Caco-2 (cell line): ENCODE data around the gene EHD1. TPM values are rescaled to one million over a fixed set of nuclear protein-coding genes. Genes with fewer than 3 reads are reported as not detected.

ENCODE experiments used
- BruUV-seq: library from RNA; stranded (reverse); fragments of 400-500 nt; replicated peaks from 2 replicates; lab custom pipeline; 2021; lab: Mats Ljungman, UMichigan
- CTCF ChIA-PET: fragments of 300-600 bp; sonication (Branson Sonifier 250); formaldehyde crosslinking; loops from one replicate; lab custom pipeline; 2022; ENCODE audit warnings: antibody characterized with exemption; lab: Charles Lee
- POLR2A ChIA-PET: fragments of 300-600 bp; sonication (Branson Sonifier 250); formaldehyde crosslinking; loops from one replicate; lab custom pipeline; 2022; ENCODE audit warnings: antibody characterized with exemption; lab: Charles Lee
- DNase-seq, 2 experiments: peaks; one replicate each; pipeline versions ENCODE4 v3.0.0 to v3.0.0-alpha.2; 2020 to 2022
- H3K27me3 ChIP-seq: replicated peaks from 2 replicates; pipeline ENCODE4 v1.6.0; 2011; ENCODE audit warnings: low read length; ENCODE audit not compliant: control insufficient read depth, insufficient read depth
- H3K36me3 ChIP-seq: 2 replicates; pipeline ENCODE4 v1.5.1; 2011; ENCODE audit warnings: low read length; ENCODE audit not compliant: control insufficient read depth, insufficient read depth
- H3K4me1 ChIP-seq: fragments of 250-450 bp; sonication (Bioruptor Pico); 2 replicates; pipeline ENCODE4 v1.5.1; 2020; ENCODE audit warnings: mild to moderate bottlenecking
- H3K4me3 ChIP-seq: 2 replicates; pipeline ENCODE4 v1.5.1; 2011; ENCODE audit warnings: low read depth, mild to moderate bottlenecking, control low read depth, low read length
- H3K9me3 ChIP-seq: fragments of 250-450 bp; sonication (Bioruptor Pico); 2 replicates; pipeline ENCODE4 v1.5.1; 2020; ENCODE audit warnings: mild to moderate bottlenecking, moderate library complexity
- H3K27ac Mint-ChIP-seq: one replicate; pipeline ENCODE4 v1.8.0; 2022; ENCODE audit warnings: mixed read lengths; ENCODE audit not compliant: unreplicated experiment
- H3K27me3 Mint-ChIP-seq: one replicate; pipeline ENCODE4 v1.8.0; 2022; ENCODE audit warnings: mixed read lengths; ENCODE audit not compliant: insufficient read depth, unreplicated experiment
- H3K36me3 Mint-ChIP-seq: one replicate; pipeline ENCODE4 v1.8.0; 2022; ENCODE audit warnings: mild to moderate bottlenecking, mixed read lengths; ENCODE audit not compliant: insufficient read depth, unreplicated experiment
- H3K4me1 Mint-ChIP-seq: one replicate; pipeline ENCODE4 v1.8.0; 2022; ENCODE audit warnings: low read depth, mixed read lengths; ENCODE audit not compliant: unreplicated experiment
- H3K4me3 Mint-ChIP-seq: one replicate; pipeline ENCODE4 v1.8.0; 2022; ENCODE audit warnings: mild to moderate bottlenecking, moderate library complexity, mixed read lengths; ENCODE audit not compliant: unreplicated experiment
- H3K9me3 Mint-ChIP-seq: one replicate; pipeline ENCODE4 v1.8.0; 2022; ENCODE audit warnings: mixed read lengths; ENCODE audit not compliant: unreplicated experiment
- intact Hi-C: fragments of 100-400 bp; cut with micrococcal nuclease; formaldehyde crosslinking; loops from one replicate; pipeline ENCODE4 v1.10.0; 2022; ENCODE audit not compliant: unreplicated experiment
- total RNA-seq: library from RNA; stranded (reverse); gene quantifications from 2 replicates; pipeline ENCODE4 v1.2.3, GENCODE V29; 2022
- TF ChIP-seq, protein P1 (sequence below), 2 experiments: fragments of 200-600 bp in 1 of 2; IDR thresholded peaks; 1 replicate in 1 of 2; 2 replicates in 1 of 2; pipeline versions ENCODE4 v1.5.1 to v1.8.0; 2011 to 2022; ENCODE audit warnings: antibody characterized with exemption in 1 of 2, control low read depth in 1 of 2, inconsistent platforms in 1 of 2, low read depth in 1 of 2, low read length in 1 of 2, mild to moderate bottlenecking in 1 of 2, moderate library complexity in 1 of 2; ENCODE audit not compliant: insufficient read depth in 1 of 2, severe bottlenecking in 1 of 2, unreplicated experiment in 1 of 2

The EHD1 gene
- total RNA-seq, 1 experiment from 2014 or later = 129 TPM

GRCh38 chr11:64923944-64924909 is 45.8 kb upstream of the EHD1 start, which contains the start of gene PPP2R5B:
Gene PPP2R5B (plus strand): TSS chr11:64924689. CDS start chr11:64925735, 1,046 bp downstream.
- intact Hi-C loops = loop anchor here (2.0 kb wide), 1 partner anchor 89 kb away; no protein-coding TSS in a partner anchor
- no TSS peak for BruUV-seq
- peak; percentile 93 to 94 for DNase-seq
- Histone ChIP-seq H3K9me3 (no peaks in the 10 kb centered on the region), H3K27me3 (no peaks in the 10 kb centered on the region), H3K4me1 (peaks cover 4% of the 10 kb centered on the region; the same call in 1 of the 2 replicates), H3K36me3 (no peaks in the 10 kb centered on the region), H3K4me3 (peak within 1 kb of the TSS; percentile 60)
- Mint-ChIP-seq H3K27me3 (no peaks in the 10 kb centered on the region), H3K36me3 (peaks cover 6% of the 10 kb centered on the region), H3K4me1 (peaks cover 6% of the 10 kb centered on the region), H3K27ac (peak within 1 kb of the TSS; percentile 99), H3K4me3 (peak within 1 kb of the TSS; percentile 94), H3K9me3 (no peaks in the 10 kb centered on the region)
- CTCF ChIA-PET = interaction anchor here (1.4 to 1.7 kb wide), 3 partner anchors 36 to 90 kb away, joined by 5 to 7 read pairs (median 6); partner anchors contain the start of genes ARL2 and BATF2
- POLR2A ChIA-PET = interaction anchor here (0.7 to 1.5 kb wide), 2 partner anchors 12 to 187 kb away, joined by 3 read pairs; partner anchors contain the start of genes GPHA2 and TM7SF2
- TF ChIP-seq, protein P1, sequence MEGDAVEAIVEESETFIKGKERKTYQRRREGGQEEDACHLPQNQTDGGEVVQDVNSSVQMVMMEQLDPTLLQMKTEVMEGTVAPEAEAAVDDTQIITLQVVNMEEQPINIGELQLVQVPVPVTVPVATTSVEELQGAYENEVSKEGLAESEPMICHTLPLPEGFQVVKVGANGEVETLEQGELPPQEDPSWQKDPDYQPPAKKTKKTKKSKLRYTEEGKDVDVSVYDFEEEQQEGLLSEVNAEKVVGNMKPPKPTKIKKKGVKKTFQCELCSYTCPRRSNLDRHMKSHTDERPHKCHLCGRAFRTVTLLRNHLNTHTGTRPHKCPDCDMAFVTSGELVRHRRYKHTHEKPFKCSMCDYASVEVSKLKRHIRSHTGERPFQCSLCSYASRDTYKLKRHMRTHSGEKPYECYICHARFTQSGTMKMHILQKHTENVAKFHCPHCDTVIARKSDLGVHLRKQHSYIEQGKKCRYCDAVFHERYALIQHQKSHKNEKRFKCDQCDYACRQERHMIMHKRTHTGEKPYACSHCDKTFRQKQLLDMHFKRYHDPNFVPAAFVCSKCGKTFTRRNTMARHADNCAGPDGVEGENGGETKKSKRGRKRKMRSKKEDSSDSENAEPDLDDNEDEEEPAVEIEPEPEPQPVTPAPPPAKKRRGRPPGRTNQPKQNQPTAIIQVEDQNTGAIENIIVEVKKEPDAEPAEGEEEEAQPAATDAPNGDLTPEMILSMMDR (IDR thresholded peaks at IDR 0.05; ENCODE audit: insufficient read depth in 1 of 2, low read depth in 1 of 2, low read length in 1 of 2, severe bottlenecking in 1 of 2, unreplicated experiment in 1 of 2) = no peak

DNA sequence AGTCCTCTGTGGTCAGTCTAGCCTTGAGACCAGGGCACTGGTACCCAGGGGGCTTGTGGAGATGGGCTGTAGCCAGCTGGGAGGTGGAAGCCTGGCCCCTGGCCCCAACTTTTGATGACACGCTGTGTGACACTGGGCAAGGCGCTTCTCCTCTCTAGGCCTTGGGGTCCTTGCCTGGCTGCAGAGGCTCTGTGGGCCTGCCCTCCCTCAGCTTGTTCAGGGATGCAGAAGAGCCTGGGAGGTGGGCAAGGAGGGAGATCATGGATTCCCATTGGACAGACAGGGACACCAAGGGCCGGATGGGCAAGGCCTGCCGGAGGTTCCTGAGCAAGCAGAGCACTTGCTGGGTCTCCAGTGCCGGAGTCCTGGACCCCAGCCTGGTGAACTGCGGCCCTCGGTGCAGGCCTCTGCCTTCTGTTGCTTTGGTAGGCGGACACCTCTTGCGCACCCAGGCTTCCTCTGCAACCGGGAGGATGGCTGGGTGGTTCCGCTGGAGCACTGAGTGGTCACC is 44.8 kb upstream of the EHD1 start:
- intact Hi-C loops = no loop called here
- H3K27me3 Mint-ChIP-seq = no peaks in the 10 kb centered on the region
- CTCF ChIA-PET = interaction anchor here (1.5 to 1.7 kb wide), 2 partner anchors 35 to 91 kb away, joined by 6 to 7 read pairs; partner anchors contain the start of gene ARL2

More for the DNA sequence above, 44.8 kb upstream of the EHD1 start:
- peaks cover 6% of the 10 kb centered on the region for H3K4me1 Mint-ChIP-seq
- POLR2A ChIA-PET = interaction anchor here (1.5 kb wide), 1 partner anchor 13 kb away, joined by 3 read pairs; the partner anchor contains the start of gene GPHA2
- TF ChIP-seq, protein P1 (IDR thresholded peaks at IDR 0.05; ENCODE audit: insufficient read depth in 1 of 2, low read depth in 1 of 2, low read length in 1 of 2, severe bottlenecking in 1 of 2, unreplicated experiment in 1 of 2) = no peak
- Histone ChIP-seq H3K9me3 (no peaks in the 10 kb centered on the region), H3K4me1 (peaks cover 6% of the 10 kb centered on the region), H3K27me3 (no peaks in the 10 kb centered on the region), H3K4me3 (no peak overlapping the region), H3K36me3 (no peaks in the 10 kb centered on the region)
- H3K36me3 Mint-ChIP-seq = peaks cover 6% of the 10 kb centered on the region
- H3K9me3 Mint-ChIP-seq = no peaks in the 10 kb centered on the region
- BruUV-seq = no TSS peak
- no peak overlapping the region for H3K4me3 Mint-ChIP-seq
- no peak overlapping the region for H3K27ac Mint-ChIP-seq
- DNase-seq = no peak
